A673 (cell line): ENCODE measurements around the gene PCBP1.

Experiments used
- EZH2 ChIP-seq: fragments of 200-600 bp; sonication (generic); IDR thresholded peaks from 2 replicates; pipeline ENCODE4 v1.6.1; 2017; ENCODE audit warnings: borderline replicate concordance, low read depth, mild to moderate bottlenecking, mixed read lengths, antibody characterized with exemption, low read length; ENCODE audit not compliant: poor library complexity, severe bottlenecking
- TF ChIP-seq, protein P1 (sequence below): fragments of 300-800, 200-600 bp; sonication (generic); conservative IDR thresholded peaks from 2 replicates; pipeline ENCODE4 v1.5.1; 2017; ENCODE audit warnings: low read depth, mild to moderate bottlenecking, antibody characterized with exemption, low read length, moderate library complexity, mixed read lengths

GRCh38 chr2:70045932-70046331 is 41.3 kb upstream of the PCBP1 start:
- TF ChIP-seq, protein P1, sequence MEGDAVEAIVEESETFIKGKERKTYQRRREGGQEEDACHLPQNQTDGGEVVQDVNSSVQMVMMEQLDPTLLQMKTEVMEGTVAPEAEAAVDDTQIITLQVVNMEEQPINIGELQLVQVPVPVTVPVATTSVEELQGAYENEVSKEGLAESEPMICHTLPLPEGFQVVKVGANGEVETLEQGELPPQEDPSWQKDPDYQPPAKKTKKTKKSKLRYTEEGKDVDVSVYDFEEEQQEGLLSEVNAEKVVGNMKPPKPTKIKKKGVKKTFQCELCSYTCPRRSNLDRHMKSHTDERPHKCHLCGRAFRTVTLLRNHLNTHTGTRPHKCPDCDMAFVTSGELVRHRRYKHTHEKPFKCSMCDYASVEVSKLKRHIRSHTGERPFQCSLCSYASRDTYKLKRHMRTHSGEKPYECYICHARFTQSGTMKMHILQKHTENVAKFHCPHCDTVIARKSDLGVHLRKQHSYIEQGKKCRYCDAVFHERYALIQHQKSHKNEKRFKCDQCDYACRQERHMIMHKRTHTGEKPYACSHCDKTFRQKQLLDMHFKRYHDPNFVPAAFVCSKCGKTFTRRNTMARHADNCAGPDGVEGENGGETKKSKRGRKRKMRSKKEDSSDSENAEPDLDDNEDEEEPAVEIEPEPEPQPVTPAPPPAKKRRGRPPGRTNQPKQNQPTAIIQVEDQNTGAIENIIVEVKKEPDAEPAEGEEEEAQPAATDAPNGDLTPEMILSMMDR: no peak
- TF ChIP-seq EZH2: no peak
